Stimulated activated CD8-positive, alpha-beta memory T cell treated with anti-CD3 and anti-CD28 coated beads, Interleukin-15, amount 100 ng/mL, for 4 hours (primary cell): ENCODE data around the gene SEMA6B.
"Not testable (repeated sequence)": the region's sequence is repeated elsewhere in the genome, so short reads cannot be mapped to it uniquely, and the experiment has no call there.

Experiments used
- DNase-seq, 2 donors: peaks; one replicate each; pipeline ENCODE4 v3.0.0-alpha.2; 2020; ENCODE audit warnings: low read depth in 2 of 2

The SEMA6B gene

DNA sequence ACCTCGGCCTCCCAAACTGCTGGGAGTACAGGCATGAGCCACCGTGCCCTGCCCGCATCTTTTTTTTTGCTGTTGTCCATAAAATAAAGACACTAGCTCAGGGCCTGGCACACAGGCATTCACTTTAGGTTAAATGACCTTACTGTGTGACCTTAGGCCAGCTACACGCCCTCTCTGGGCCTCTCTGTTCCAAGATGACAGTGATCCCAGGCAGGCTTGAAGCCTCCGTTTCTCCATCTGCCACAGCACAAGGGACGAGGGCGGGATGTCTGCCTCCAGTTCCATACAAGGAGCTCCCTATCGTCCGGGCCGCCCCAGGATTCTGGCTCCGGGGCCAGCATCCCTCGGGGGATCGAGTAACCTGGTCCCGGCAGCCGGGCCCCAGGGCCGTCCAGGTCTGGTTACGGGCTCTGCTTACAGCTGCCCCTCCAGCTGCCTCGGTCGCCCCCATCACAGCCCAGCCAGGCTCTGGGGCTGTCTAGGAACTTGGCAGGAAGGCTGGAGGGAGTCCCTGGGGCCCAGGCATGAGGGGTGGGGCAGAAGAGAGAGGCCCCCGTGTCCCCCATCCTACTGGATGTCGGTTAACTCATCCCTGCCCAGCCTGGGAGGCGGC lies 11.9 kb upstream of the SEMA6B start:
- no peak for DNase-seq

DNA sequence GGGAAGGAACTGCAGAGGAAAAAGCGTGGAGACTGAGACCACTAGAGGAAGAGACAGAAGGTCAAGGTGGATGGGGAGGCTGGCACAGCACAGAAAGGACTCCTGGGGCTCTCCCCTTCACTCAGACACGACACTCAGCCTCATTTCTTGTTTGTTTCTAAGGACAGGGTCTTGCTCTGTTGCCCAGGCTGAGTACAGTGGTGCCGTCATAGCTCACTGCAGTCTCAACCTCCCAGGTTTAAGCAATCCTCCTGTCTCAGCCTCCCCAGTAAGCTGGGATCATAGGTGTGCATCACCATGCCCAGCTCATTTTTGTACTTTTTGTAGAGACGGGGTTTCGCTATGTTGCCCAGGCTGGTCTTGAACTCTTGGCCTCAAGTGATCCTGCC lies 11.4 kb upstream of the SEMA6B start:
- DNase-seq, result no peak

DNA sequence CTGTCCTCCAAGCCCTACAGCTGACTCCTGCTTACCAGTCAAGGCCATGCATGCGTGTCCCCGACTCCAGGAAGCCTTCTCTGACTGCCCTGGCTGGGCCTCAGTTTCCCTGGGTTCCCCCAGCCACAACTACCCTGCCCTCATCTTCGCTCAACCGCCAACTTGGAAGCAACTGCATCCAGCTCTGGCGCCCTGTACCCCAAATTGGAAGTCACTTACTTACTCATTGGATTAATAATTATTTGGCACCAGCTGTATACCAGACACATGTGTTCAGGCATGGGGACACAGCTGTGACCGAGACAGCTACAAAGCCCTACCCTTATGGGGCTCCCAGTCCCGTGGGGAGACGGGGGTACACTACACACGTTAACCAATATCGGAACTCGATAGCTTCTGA lies 10.9 kb upstream of the SEMA6B start:
- DNase-seq, result no peak

DNA sequence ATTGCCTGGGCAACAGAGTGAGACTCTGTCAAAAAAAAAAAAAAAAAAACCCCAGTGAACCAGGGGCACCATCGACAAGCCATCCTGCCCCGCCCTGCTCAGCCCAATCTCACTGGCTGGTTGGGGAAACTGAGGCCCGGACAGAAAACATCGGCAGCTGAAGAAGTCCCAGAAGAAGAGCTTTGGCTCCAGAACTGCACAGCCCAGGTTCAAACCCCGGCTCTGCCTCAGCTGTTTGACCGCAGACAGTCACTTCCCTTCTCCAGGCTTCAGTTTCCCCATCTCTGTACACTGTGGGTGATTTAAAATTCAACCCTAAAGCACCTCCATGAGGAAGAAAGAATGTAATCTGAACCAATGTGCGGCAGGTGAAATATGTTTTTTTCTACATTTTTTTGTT lies 9.4 kb upstream of the SEMA6B start:
- DNase-seq, result no peak

DNA sequence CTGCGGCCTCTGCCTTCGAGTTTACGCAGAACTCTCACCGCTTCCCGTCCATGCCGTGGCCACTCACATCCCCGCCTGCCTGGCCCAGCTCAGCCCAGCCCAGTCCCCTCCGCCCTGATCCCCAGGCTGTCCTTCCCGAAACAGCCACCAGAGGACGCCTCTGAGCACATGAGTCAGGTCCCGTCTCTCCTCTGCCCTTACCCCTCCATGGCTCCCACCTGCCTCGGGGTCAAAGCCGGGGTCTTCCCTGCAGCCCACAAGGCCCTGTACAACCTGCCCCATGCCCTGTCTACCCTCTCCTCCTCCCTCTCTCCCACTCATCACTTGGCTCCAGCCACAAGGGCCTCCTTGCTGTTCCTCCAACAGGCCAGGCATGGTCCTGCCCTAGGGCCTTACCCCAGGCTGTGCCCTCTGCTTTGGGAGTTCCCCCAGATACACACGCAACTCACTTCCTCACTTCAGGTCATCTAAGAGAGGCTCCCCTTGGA lies 8.1 kb upstream of the SEMA6B start:
- DNase-seq, result peak; percentile 18 to 29

DNA sequence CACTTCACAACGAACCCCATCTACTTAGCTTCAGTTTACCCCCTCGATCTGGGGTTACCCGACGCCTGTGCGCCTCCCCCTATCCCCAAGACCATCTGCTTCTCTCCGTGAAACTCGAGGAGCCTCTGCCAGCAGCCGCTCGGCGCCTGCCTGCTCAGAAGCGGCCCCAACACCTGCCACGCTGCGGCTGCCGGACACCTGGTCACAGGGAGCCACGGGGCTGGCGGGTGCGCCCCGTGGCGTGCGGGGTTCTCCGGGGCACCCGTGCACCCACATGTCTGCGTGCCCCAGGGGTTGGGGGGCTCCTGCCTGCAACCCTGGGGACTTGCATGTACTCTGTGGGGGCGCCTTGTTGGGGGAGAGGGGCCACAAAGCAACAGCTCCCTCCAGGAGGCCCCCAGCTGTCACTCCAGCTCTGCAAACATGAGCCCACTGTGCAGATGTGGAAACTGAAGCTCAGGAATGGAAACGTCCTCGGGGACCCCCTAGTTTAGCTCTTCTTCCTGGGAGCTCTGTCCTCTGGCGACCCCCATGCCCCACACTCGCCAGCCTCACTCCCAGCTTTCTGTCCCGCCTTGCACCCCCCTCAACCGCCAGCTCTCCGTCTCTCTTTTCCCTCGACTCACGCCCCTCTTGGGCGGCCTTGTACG lies 7.0 kb upstream of the SEMA6B start:
- DNase-seq, result no peak

DNA sequence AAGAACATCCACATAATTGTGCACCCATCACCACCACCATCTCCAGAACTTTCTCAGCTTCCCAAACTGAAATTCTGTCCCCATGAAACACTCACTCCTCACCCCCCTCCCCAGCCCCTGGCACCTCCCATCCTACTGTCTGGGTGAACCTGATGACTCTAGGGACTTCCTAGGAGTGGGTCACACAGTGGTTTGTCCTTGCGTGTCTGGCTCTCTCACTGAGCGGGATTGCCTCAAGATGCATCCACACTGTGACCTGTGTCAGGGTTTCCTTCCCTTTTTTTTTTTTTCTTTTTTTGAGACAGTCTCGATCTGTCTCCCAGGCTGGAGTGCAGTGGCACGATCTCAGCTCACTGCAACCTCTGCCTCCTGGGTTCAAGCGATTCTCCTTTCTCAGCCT lies 4.1 kb upstream of the SEMA6B start:
- not testable (repeated sequence) for DNase-seq

DNA sequence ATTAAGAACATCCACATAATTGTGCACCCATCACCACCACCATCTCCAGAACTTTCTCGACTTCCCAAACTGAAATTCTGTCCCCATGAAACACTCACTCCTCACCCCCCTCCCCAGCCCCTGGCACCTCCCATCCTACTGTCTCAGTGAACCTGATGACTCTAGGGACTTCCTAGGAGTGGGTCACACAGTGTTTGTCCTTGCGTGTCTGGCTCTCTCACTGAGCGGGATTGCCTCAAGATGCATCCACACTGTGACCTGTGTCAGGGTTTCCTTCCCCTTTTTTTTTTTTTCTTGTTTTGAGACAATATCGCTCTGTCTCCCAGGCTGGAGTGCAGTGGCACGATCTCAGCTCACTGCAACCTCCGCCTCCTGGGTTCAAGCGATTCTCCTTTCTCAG lies 2.6 kb upstream of the SEMA6B start:
- DNase-seq, result not testable (repeated sequence)

DNA sequence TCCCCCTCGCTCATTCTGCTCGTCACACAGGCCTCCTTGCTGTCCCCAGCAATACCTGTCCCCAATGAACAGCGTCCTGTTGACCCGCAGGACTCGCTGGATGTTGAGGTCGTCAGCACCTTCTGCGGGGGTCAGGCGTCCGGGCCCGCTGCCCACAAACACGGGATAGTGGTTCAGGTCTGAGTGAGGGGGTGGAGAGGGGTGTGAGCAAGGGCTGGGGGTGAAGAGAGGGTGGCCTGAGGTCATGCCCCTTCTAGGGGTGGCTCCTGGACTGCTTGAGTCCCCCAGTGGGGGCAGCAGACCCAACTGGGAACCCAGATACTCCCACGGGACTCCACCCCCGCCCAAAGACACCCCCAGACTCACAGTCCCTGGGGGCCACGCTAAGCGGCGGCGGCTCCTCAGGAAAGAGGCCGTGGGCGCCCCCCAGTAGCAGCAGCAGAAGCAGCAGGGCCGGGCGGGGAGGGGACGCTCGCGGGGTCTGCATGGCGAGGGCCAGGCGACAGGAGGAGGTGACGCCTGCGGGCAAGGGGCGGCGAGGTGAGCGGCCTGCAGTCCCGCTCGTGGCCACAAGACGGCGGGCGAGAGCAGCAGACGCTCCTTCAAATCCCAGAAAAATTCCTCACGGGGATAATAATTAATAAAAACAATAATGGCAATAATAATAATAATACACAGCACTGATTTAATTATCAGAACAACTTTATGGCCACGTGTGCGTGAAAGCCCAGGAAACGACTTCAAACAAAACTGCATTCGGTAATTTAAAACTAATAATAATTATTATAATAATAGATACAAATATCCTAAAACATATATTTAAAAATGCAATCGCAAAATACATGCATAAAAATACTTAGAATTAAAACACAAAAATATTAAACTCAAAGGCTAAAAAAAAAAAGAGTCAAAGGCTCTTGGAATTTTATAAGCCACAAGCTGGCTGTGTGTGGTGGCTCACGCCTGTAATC lies 1.2 kb downstream of the SEMA6B start:
- no peak for DNase-seq

DNA sequence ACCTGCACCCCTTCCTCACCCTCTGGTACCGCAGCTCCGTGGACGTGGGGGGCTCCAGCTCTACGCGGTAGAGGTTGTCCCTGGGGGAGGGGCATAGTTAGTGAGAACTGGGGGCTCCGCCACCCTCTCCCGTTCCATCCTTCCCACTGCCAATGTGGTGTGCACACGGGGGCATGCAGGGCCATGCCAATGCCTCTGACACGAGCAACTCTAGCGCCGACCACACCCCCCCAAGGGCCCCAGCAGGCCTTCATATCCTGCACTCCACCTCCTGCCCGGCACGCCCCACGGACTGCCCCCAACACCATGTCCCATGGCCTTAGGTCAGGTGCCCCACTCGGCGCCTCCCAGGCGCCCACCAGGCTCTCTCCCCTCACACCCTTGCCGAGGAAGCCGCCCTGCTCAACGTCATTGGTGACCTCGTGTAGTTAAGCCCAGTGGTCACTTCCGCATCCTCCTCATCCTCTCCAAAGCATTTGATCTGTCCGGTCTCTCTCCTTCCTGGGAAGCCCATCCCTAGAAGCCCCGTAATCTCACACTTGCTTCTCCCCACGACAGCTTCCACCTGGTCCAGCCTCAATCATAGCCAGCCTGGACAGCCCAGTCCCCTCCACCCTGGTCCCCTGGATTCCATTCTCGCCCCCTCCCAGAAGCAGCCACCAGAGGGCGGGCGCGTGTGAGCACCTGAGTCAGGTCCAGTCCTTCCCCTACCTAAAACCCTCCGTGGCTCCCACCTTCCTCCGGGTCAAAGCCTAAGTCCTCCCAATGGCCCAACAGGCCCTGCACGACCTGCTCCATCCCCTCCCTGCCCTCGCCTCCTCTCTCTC lies 2.1 kb downstream of the SEMA6B start:
- no peak for DNase-seq

DNA sequence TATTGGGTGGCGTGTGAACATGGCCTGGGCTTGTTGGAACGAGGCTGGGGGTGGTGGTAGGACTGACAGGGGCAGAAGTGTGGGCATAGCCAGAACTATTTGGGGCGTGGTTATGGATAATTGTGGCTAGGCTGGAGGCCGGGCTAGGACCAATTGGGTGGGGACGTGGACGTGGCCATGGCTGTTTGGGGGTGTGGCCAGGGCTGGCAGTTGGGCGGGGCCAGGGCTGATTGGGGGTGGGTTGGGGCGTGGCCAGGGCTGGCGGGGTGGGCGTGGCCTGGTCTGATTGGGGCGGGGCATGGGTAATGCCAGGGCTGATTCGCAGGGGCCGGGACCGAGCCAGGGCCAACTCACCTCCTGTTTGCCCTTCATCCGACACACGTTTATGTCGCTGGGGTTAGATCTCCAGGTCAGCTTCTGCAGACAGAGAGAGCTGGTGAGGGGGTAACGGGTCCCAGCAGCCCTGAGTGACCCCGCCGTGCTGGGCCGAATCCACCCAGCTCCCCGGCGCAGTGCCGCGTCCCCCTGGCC lies 2.8 kb downstream of the SEMA6B start:
- no peak for DNase-seq

DNA sequence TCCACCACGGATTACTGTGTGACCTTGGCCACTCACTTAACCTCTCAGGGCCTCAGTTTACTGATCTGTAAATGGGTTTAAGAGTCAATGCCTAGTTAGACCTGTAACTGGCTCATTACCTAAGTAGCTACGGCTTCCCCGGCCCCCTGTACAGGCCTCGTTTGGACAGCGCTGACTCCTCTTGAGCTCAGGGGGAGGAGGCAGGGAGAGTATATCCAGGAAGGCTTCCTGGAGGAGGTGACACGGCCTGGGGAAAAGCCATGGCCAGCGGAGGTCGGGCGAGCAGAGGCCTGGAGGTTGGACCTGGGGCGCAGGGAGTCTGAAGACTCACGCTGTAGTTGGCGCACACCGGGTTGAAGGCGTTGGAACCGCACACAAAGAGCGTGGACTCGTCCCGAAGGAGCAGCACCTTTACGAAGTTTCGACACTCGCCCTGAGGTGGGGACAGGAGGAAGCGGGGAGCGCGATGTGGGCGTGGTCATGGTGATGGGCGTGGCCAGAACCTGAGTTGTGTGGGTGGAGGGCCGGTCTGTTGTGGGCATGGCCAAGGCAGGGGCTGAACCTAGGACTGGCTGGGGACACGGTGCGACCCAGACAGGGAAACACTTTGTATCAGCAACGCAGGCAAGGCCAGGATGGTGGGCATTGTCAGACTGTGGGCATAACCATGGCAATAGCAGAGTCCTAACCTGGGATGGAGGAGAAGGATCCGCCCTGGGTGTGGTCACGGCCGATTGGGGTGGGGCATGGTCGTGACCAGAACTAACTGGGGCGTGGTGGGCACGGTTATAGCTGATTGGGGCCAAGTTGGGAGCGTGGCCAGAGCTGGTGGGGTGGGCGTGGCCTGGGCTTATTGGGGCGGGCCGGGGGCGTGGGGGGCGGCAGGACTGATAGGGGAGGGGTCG lies 3.6 kb downstream of the SEMA6B start:
- DNase-seq, result no peak

DNA sequence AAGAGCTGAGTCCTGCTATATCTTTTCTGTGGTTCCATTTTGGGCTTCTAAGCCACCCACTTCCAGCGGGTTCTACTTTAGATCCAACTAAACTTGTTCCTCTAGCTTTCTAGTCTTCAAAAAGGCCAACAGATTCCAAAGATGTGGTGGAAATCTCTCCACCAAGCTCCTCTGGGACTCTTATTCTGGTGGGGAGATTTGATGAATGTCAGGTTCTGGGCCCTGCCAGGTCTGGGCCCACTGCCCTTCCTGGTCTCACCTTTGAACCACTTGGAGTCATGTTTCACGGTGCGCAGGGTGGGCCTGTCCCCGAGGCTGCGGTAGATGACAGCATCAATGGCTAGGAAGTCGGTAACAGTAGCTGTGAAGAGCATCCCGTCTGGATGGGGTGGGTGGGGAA lies 4.8 kb downstream of the SEMA6B start:
- DNase-seq, result no peak

DNA sequence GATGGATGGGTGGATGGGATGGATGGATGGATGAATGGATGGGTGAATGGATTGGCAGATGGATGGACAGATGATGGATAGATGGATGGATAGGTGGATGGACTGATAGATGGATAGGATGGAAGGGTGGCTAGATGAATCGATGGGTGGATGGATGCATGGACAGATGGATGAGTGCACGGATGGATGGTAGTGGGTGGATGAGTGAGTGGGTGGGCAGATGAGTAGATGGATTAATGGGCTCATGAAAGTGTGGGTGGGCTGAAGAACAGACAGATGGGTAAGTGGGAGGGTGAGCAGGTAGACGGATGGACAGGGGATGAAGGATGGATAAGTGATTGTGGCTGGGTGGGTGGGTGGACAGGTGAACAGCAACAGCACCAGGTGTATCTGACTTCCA lies 5.7 kb downstream of the SEMA6B start:
- no peak for DNase-seq

DNA sequence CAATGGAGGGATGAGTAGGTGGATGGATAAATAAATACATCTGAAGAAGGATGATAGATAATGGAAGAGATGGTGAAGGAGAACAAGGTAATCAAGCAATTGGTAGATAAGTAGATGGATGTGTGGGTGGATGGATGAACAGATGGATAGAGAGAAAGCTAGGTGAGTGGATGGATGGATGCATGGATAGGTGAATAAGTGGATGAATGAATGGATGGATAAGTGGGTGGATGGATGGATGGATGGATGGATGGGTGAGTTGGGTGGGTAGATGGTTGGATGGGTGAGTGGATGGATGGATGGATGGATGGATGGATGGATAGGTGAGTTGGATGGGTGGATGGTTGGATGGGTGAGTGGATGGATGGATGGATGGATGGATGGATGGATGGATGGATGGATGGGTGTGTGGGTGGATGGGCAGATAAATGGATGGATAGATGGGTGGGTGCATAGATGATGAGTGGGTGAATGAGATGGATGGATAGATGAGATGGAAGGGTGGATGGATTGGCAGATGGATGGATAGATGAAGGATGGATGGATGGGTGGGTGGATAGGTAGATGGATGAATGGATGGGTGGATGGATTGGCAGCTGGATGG lies 6.3 kb downstream of the SEMA6B start:
- no peak for DNase-seq

DNA sequence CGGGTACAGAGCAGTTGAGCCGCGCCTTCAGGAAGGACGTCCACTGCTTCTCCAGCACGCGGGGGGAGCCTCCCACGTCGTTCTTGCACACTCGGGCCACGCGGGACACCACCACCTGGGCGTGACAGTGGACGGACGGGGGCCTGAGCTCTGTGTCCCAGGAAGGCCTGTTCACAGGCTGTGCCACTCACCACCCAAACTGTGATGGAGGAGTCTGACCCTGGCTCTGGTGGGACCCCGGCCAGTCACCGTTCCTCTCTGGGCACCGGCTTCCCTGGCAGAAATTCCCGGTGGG lies 7.0 kb downstream of the SEMA6B start:
- DNase-seq, result no peak

DNA sequence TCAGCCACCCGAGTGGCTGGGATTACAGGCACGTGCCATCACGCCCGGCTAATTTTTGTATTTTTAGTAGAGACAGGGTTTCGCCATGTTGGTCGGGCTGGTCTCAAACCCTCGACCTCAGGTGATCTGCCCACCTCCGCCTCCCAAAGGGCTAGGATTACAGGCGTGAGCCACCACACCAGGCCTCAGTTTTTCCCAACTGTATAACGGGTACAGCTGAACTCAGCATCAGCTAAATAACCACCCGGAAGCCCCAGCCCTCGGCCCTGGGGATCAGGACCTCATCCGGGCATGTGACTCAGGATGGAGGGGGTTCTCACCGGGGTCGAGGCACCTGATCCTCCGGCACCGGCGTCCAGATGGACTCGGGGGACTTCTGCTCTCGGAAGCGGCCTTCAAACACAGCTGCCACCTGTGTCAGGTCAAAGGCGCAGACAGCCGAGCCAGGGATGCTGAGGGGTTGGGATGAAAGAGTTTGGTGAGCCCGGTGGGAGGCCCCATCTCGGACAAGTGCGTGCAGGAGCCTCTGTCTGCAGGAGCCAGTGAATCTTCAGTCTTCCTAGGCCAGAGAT lies 8.9 kb downstream of the SEMA6B start:
- no peak for DNase-seq

DNA sequence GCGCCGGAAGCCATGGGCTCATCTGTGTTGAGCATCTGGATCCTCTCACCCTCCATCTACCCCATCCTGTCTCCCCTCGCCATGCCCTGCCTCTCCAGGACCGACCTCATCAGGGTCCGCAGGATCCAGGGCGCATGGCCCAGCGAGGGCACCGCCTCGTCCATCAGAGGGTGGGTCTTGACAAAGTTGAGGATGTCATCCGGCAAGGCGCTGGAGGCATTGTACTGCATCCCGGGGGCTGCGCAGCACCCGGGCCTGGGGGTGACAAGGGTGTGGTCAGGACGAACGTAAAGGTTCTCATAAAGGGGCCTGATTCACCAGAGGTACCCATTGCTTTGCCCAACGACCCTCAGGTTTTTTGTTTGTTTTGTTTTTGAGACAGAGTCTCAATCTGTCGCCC lies 9.5 kb downstream of the SEMA6B start:
- DNase-seq, result no peak

DNA sequence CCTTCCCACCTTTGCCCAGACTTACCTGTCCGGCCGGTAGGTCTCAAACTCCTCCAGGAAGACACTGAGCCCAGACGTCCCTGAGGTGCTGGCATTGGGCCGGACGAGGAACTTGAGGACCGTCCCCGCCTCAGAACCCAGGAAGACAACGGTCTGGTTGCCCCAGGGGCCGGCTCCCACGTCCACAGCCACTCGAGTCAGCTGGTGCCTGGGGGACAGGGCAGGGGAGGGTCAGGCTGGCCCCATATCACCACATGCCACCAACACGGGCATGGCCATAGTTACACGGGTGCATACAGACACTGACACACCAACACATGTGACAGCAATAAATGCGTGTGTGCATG lies 11.3 kb downstream of the SEMA6B start:
- DNase-seq, result no peak
